ENCODE data around the gene RAB1B.
A peak's percentile ranks its signal among the peaks of the same experiment; 100 is the strongest.

The RAB1B gene

GRCh38 chr11:66285250-66285947 is 17.0 kb downstream of the RAB1B start:
- DNase-seq = no peak

DNA sequence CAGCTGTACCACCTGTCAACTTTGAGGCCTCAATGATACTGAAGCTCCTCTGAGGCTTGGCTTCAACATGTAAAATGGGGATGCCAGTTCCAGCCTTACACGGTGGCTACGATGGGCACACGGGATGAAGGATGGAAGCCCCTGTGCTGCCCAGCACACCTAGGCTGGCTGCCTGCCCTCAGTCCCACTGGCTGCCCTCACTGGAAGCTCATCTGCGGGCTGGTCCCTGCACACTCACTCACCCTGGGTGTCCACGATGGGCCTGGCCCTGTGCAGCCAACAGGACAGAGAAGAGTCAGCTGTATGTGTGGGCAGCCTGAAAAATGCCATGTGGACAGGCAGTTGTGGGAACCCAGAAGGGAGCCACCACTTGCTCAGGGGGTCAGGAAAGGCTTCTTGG is 18.3 kb downstream of the RAB1B start:
- no peak for DNase-seq

DNA sequence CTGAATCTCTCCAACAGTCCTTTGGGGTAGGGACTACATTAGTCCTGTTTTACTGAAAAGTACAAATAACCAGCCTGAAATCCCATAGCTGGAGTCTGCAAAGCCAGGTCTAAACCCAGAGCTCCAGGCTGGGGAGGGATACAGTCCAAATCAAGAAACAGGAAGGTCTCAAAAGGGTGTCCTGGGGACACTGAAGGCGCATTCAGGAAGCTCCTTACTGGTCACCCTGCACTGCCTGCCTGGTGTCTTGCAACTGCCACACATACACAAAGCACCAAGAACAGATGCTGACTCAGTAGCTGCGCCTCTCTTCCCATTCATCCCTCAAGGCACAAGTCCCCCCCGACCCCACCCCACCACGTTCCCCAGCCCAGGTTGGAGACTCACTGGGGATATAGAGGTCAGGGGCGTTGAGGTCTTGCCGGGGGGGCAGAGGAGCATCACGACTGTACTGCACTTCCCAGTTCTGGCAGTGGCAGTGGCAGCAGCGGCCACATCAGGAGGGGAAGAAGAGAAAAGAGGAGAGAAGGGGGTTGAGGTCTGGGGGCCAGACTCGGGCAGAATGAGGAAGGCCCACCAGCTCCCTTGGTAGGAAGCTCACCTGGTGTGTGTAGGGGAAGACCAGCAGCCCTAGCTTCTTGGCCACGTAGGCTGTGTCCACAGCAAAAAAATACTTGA is 18.9 kb downstream of the RAB1B start:
- no peak for DNase-seq

GRCh38 chr11:66287889-66288670 is 19.6 kb downstream of the RAB1B start:
- DNase-seq = no peak

DNA sequence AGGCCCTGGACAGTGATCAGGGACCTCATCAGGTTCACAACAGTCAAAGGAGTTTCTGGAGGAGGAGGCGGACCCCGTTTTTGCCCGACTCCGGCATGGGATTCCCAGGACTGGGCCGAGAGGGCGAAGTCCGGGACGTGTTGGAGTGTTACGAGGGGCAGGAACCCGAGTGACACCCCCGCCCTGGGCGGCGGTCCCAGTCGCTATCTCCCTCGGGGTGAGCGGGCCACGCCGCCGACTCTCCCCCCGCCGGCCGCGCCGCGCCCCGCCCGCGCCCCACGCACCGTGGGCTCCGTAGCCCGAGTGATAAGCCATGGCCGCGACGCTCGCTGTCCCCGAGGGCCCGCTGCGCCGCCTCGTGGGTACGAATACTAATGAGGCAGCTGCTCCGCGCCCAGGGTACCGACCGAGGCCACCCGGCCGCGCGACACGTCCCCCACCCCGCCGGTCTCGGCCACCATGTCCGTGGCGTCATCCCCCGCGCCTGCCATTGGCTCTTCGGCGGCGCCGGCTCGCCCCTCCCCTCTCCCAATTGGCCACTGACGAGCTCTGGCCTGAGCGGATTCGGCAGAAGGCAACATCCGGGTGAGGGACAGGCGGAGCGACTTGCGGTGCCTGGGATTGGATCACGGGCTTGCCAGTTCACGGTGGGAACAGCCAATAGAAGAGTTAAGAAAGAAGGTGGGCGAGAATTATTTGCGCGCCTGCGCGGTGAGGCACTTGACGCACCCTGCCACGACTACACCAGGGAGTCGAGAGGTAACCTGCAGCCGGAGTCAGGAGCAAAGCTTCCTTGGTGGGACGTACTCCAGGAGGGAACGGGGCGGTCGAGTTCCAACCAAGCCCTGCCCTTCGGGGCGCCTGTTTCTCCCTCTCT is 20.5 kb downstream of the RAB1B start, which contains the start of gene YIF1A:
Gene YIF1A (minus strand): TSS at position 473 of the 877 bp plus-strand sequence. CDS start 158 bp downstream, at position 315.
- peak; percentile 97 for DNase-seq

GRCh38 chr11:66289548-66290329 is 21.3 kb downstream of the RAB1B start:
- peak; percentile 83 for DNase-seq

GRCh38 chr11:66290330-66290621 is 21.8 kb downstream of the RAB1B start:
- no peak for DNase-seq

- no peak for DNase-seq
Observed at GRCh38 chr11:66291303-66291705, 22.9 kb downstream of the RAB1B start.

- peak; percentile 50 for DNase-seq
Observed at GRCh38 chr11:66291706-66292542, 23.5 kb downstream of the RAB1B start, which contains the start of gene TMEM151A. TMEM151A (plus strand) TSS chr11:66291894; CDS start chr11:66292014, 120 bp downstream.

DNA sequence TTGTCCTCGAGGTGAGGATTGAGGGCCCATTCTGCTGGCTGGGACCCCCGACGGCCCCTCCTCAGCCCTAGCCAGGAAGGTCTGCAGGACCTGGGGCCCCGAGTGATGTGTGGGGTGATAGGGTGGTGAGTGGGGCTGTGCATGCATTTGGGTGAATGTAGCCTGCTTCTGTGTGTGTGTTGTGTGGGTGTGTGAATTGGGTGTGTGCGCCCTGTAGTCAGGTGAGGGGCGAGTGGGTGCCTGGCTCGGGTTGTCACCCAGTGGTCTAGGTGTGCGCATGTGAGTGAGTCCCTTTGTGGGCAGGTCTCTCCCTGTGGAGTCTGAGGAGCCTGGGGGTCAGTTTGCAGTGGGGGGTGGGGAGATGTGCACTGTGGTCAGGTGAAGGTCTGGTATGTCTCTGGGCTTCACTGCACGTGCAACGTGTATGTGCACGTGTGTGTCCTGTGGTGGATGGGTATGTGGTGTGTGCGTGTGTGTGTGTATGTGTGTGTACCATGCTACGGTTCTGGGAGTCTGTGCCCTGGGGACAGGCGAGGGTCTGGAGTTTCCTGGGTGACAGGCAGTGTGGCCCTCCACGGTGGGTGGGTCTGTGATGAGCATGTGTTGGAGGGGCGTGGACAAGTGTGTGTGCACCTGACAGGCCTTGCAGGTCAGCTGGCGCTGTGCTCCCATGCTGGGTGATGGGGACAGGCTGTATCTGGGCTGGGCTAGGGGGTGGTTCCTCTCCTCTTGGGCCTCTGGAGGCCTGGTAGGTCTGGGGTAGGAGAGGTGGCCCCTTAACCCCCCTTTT is 24.3 kb downstream of the RAB1B start:
- DNase-seq = no peak

DNA sequence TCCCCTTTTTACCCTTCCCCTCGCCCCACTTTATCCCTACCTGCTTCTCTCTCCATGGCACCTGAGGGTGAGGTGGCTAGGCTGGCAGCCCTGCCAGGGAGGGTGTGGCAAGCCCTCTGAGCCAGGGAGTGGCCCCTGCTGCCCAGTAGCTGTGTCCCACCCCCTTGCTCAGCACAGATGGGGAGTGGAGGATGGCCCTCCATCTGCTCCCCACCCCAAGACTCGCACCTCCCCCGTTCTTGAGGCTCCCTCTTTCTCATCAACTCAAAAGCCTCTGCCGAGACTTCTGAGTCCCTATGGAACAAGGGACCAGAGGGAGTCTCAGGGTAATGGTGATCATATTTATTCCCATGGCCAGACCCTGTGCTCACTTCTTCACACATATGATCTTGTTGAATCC is 24.9 kb downstream of the RAB1B start:
- DNase-seq = no peak

DNA sequence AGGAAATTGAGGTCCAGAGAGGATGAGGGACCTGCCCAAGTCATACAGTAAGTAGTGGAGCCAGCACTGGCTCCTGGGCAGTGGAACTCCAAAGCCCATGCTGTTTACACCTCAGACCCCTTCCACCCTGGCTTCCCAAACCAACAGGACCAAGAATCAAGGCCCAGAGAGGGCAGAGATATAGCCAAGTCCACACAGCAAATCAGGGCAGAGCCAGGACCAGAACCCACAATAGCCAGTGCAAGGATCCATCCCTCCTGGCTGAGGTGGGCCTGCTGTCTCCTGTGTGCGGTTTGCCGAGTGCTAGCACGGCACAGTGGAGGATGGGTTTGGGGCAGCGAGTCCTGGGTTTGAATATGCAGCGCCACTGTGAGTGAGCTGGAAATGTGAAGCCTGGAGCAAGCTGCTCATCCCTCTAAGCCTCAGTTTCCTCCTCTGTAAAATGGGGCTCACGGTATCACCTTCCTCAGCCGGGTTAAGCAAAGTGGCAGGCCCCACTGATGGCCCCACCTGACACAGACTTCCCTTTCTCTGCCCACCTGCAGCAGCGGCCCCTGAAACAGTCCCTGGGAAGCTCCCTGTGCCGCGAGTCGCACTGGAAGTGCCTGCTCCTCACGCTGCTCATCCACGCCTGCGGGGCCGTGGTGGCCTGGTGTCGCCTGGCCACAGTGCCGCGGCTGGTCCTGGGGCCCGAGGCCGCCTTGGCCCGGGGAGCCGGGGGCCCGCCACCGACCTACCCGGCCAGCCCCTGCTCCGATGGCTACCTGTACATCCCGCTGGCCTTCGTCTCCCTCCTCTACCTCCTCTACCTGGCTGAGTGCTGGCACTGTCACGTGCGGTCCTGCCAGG is 25.6 kb downstream of the RAB1B start:
- no peak for DNase-seq

GRCh38 chr11:66294626-66295620 is 26.5 kb downstream of the RAB1B start:
- DNase-seq = no peak

GRCh38 chr11:66297610-66298009 is 29.2 kb downstream of the RAB1B start:
- DNase-seq = no peak

DNA sequence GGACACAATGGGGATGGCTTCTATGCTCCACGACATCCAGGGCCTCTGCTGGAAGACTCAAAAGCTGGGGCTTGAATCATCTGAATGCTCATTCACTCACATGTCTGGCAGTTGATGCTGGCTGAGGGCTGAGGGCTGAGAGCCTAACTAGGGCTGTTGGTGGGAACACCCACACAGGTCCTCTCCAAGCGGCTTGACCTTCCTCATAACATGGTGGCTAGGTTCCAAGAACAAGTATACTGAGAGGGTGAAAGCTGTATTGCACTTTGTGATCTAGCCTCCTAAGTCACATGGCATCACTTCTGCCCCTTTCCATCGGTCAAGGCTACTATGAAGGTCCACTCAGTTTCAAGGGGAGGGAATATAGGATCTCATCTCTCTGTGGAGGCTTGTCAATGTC is 30.7 kb downstream of the RAB1B start:
- DNase-seq = no peak

DNA sequence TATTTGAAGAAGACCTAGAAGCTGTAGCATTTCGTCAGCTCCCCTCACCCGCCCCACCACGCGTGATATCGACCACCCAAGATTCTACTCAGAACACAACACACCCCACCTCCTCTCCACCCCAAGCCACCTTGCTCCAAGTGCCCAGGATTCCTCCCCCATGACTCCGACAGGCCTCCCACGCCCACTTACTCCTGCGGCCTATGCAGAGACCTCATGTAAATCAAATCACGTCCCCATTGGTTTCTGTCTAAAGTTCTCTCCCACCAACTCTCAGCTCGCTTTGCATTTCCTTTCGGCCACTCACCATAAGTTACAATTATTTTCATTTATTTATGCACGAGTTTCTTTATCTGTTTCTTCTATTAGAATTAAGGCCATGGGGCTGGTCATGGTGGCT is 34.2 kb downstream of the RAB1B start:
- no peak for DNase-seq

GRCh38 chr11:66309475-66309874 is 41.0 kb downstream of the RAB1B start:
- DNase-seq = no peak

- no peak for DNase-seq
Observed at GRCh38 chr11:66310324-66310723, 41.9 kb downstream of the RAB1B start.
